ENCODE results near the gene ANO10. TPM values are rescaled to one million over a fixed set of nuclear protein-coding genes. Genes with fewer than 3 reads are reported as not detected.
"Not testable (repeated sequence)": the region's sequence is repeated elsewhere in the genome, so short reads cannot be mapped to it uniquely, and the experiment has no call there.

ANO10 gene
- total and polyA plus RNA-seq, 2 donors (not counting 1 experiment from before 2014, with no cell fraction given): 1.9 to 10.6 TPM

DNA sequence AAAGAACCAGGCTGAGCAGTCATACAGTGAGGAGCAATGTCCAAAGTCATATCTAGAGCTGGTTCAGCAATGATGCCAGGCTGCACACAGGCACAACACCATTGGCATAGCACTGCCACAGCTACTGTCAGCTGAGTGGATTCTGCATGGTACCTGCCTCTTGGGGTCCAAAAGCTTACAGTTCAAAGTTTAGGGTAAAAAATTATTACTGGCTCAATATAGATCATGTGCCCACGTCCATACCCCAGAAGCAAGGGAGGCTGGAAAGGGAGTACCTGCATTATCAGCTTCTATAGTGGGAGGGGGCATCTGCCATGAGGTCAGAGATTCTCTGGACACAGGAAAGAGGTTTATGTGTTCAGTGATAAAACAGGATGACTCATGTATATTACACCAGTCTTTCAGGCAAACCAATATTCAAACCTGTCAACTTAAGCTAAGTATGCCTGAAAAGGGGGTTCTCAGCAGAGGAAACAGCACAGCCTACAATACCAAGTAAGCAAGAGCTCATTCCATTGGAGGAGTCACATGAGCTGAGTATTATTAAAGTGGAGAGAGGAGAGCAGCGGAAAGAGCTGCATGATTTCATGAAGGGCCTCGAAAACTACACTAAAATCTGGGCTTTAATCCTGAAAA lies 99.0 kb downstream of the ANO10 start:
- H3K9ac ChIP-seq (ENCODE audit: low read length): no peak overlapping the region
- ATAC-seq (ENCODE audit: low read depth): no peak
- CTCF ChIA-PET: interaction anchor here (1.2 kb wide), 1 partner anchor 16 kb away, joined by 3 read pairs; no protein-coding TSS in a partner anchor
- peaks cover 17% of the 10 kb centered on the region for H3K9me3 Mint-ChIP-seq (ENCODE audit: insufficient read depth)
- DNase-seq: no peak
- no peaks in the 10 kb centered on the region for H3K79me2 ChIP-seq (ENCODE audit: control insufficient read depth, insufficient read depth, low read length)
- 87% methylated on average over 2 of the region's 3 CpGs for WGBS (ENCODE audit: insufficient coverage)
- no peaks in the 10 kb centered on the region for H3K27me3 ChIP-seq (replicated peaks in 1 of 4; ENCODE audit: control extremely low read depth in 1 of 4, control insufficient read depth in 3 of 4, insufficient read depth in 4 of 4, low read length in 3 of 4)
- H3K4me1 Mint-ChIP-seq: peaks cover 3% of the 10 kb centered on the region
- H3K27ac Mint-ChIP-seq: no peak overlapping the region
- no peak overlapping the region for H3K27ac ChIP-seq (ENCODE audit: low read length in 2 of 2)
- TF ChIP-seq EZH2 (IDR thresholded peaks at IDR 0.05; ENCODE audit: borderline replicate concordance, insufficient read depth, low read depth, low read length, poor library complexity, severe bottlenecking): no peak
- TF ChIP-seq, protein P1, sequence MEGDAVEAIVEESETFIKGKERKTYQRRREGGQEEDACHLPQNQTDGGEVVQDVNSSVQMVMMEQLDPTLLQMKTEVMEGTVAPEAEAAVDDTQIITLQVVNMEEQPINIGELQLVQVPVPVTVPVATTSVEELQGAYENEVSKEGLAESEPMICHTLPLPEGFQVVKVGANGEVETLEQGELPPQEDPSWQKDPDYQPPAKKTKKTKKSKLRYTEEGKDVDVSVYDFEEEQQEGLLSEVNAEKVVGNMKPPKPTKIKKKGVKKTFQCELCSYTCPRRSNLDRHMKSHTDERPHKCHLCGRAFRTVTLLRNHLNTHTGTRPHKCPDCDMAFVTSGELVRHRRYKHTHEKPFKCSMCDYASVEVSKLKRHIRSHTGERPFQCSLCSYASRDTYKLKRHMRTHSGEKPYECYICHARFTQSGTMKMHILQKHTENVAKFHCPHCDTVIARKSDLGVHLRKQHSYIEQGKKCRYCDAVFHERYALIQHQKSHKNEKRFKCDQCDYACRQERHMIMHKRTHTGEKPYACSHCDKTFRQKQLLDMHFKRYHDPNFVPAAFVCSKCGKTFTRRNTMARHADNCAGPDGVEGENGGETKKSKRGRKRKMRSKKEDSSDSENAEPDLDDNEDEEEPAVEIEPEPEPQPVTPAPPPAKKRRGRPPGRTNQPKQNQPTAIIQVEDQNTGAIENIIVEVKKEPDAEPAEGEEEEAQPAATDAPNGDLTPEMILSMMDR (IDR thresholded peaks at IDR 0.05): no peak
- no peaks in the 10 kb centered on the region for H4K20me1 ChIP-seq (ENCODE audit: control insufficient read depth, insufficient read depth, low read length, poor library complexity, severe bottlenecking)
- H3K27me3 Mint-ChIP-seq: peaks cover 3% of the 10 kb centered on the region
- no peak overlapping the region for H3K4me2 ChIP-seq (replicated peaks; ENCODE audit: low read depth, low read length, poor library complexity, severe bottlenecking)
- POLR2A ChIA-PET: no interaction called here
- H3K4me3 Mint-ChIP-seq: no peak overlapping the region
- H3K36me3 ChIP-seq (replicated peaks in 1 of 2; ENCODE audit: control extremely low read depth in 1 of 2, control insufficient read depth in 1 of 2, extremely low read depth in 1 of 2, insufficient read depth in 2 of 2, low read length in 1 of 2): no peaks in the 10 kb centered on the region
- no peaks in the 10 kb centered on the region for H3K4me1 ChIP-seq (ENCODE audit: control insufficient read depth in 2 of 2, insufficient read depth in 2 of 2, low read length in 2 of 2)
- intact Hi-C loops (cut with micrococcal nuclease): no loop called here
- H3K9me3 ChIP-seq (ENCODE audit: control extremely low read depth in 1 of 3, control insufficient read depth in 2 of 3, insufficient read depth in 1 of 3, low read length in 2 of 3): peaks cover 0 to 9% (median 1%) of the 10 kb centered on the region in 3 donors
- H3K4me3 ChIP-seq (ENCODE audit: control extremely low read depth in 1 of 5, extremely low read depth in 1 of 5, insufficient read depth in 1 of 5, low read depth in 2 of 5, low read length in 4 of 5): no peak overlapping the region
- H2AFZ ChIP-seq (ENCODE audit: insufficient read depth, low read depth, low read length, poor library complexity, severe bottlenecking): no peak overlapping the region

DNA sequence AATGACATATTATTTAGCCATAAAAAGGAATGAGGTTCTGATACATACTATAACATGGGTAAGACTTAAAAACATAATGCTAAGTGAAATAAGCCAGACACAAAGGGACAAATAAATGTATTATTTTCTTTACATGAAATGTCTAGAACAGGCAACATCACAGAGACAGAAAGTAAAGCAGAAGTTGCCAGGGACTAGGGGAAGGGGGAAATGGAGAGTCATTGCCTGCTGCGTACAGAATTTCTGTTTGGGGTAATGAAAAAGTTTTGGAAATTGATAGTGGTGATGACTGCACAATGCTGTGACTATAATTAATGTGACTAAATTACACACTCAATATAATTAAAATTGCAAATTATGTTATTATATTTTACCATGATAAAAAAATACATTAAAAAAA lies 99.9 kb downstream of the ANO10 start:
- Mint-ChIP-seq H3K9me3 (ENCODE audit: insufficient read depth) (peaks cover 13% of the 10 kb centered on the region), H3K27ac (no peak overlapping the region), H3K4me1 (peaks cover 3% of the 10 kb centered on the region), H3K4me3 (no peak overlapping the region), H3K27me3 (no peaks in the 10 kb centered on the region)
- Histone ChIP-seq H3K27ac (ENCODE audit: low read length in 2 of 2) (no peak overlapping the region), H3K27me3 (replicated peaks in 1 of 4; ENCODE audit: control extremely low read depth in 1 of 4, control insufficient read depth in 3 of 4, insufficient read depth in 4 of 4, low read length in 3 of 4) (no peaks in the 10 kb centered on the region), H3K36me3 (replicated peaks in 1 of 2; ENCODE audit: control extremely low read depth in 1 of 2, control insufficient read depth in 1 of 2, extremely low read depth in 1 of 2, insufficient read depth in 2 of 2, low read length in 1 of 2) (no peaks in the 10 kb centered on the region), H3K4me1 (ENCODE audit: control insufficient read depth in 2 of 2, insufficient read depth in 2 of 2, low read length in 2 of 2) (no peaks in the 10 kb centered on the region), H3K9me3 (ENCODE audit: control extremely low read depth in 1 of 3, control insufficient read depth in 2 of 3, insufficient read depth in 1 of 3, low read length in 2 of 3) (peaks cover 0 to 9% (median 4%) of the 10 kb centered on the region in 3 donors), H3K4me2 (replicated peaks; ENCODE audit: low read depth, low read length, poor library complexity, severe bottlenecking) (no peak overlapping the region), H3K79me2 (ENCODE audit: control insufficient read depth, insufficient read depth, low read length) (no peaks in the 10 kb centered on the region), H2AFZ (ENCODE audit: insufficient read depth, low read depth, low read length, poor library complexity, severe bottlenecking) (no peak overlapping the region), H3K4me3 (ENCODE audit: control extremely low read depth in 1 of 5, extremely low read depth in 1 of 5, insufficient read depth in 1 of 5, low read depth in 2 of 5, low read length in 4 of 5) (no peak overlapping the region), H4K20me1 (ENCODE audit: control insufficient read depth, insufficient read depth, low read length, poor library complexity, severe bottlenecking) (no peaks in the 10 kb centered on the region), H3K9ac (ENCODE audit: low read length) (no peak overlapping the region)
- ATAC-seq (ENCODE audit: low read depth) (no peak), DNase-seq (no peak)
- no CpG with 5 or more reads among the region's 1 CpG for WGBS (ENCODE audit: insufficient coverage)
- TF ChIP-seq EZH2 (IDR thresholded peaks at IDR 0.05; ENCODE audit: borderline replicate concordance, insufficient read depth, low read depth, low read length, poor library complexity, severe bottlenecking): no peak
- TF ChIP-seq, protein P1 (IDR thresholded peaks at IDR 0.05): no peak
- intact Hi-C loops (cut with micrococcal nuclease): no loop called here
- ChIA-PET POLR2A (no interaction called here), CTCF (no interaction called here)

DNA sequence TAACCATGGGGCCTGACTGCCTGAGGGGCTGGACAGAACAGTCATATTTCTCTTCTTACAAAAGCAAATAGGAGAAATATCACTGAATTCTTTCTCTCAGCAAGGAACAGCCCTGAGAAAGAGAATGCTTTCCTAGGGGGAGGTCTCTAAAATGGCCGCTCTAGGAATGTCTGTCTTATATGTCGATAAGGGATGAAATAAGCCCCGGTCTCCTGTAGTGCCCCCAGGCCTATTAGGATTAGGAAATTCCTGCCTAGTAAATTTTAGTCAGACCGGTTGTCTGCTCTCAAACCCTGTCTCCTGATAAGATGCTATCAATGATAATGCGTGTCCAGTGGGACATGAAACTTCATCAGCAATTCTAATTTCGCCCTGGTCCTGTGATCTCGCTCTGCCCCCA lies 103.3 kb downstream of the ANO10 start:
- H3K79me2 ChIP-seq (ENCODE audit: control insufficient read depth, insufficient read depth, low read length); H3K27me3 Mint-ChIP-seq; DNase-seq; H3K27ac ChIP-seq (ENCODE audit: low read length in 2 of 2); H2AFZ ChIP-seq (ENCODE audit: insufficient read depth, low read depth, low read length, poor library complexity, severe bottlenecking); H3K4me1 Mint-ChIP-seq; CTCF ChIA-PET; H3K27me3 ChIP-seq (replicated peaks in 1 of 4; ENCODE audit: control extremely low read depth in 1 of 4, control insufficient read depth in 3 of 4, insufficient read depth in 4 of 4, low read length in 3 of 4); H3K4me3 ChIP-seq (ENCODE audit: control extremely low read depth in 1 of 5, extremely low read depth in 1 of 5, insufficient read depth in 1 of 5, low read depth in 2 of 5, low read length in 4 of 5); ATAC-seq (ENCODE audit: low read depth); H3K4me2 ChIP-seq (replicated peaks; ENCODE audit: low read depth, low read length, poor library complexity, severe bottlenecking); H3K27ac Mint-ChIP-seq; H3K4me3 Mint-ChIP-seq; POLR2A ChIA-PET; H3K36me3 ChIP-seq (replicated peaks in 1 of 2; ENCODE audit: control extremely low read depth in 1 of 2, control insufficient read depth in 1 of 2, extremely low read depth in 1 of 2, insufficient read depth in 2 of 2, low read length in 1 of 2); H3K9ac ChIP-seq (ENCODE audit: low read length); H4K20me1 ChIP-seq (ENCODE audit: control insufficient read depth, insufficient read depth, low read length, poor library complexity, severe bottlenecking); H3K9me3 ChIP-seq (ENCODE audit: control extremely low read depth in 1 of 3, control insufficient read depth in 2 of 3, insufficient read depth in 1 of 3, low read length in 2 of 3); intact Hi-C loops (cut with micrococcal nuclease); H3K4me1 ChIP-seq (ENCODE audit: control insufficient read depth in 2 of 2, insufficient read depth in 2 of 2, low read length in 2 of 2): not testable (repeated sequence)
- H3K9me3 Mint-ChIP-seq (ENCODE audit: insufficient read depth): peaks cover 13% of the 10 kb centered on the region
- WGBS (ENCODE audit: insufficient coverage): 96% methylated on average over 5 of the region's 7 CpGs

All from B cell (primary cell).